Measurements from ENCODE around the gene HIPK4.
"Not testable (repeated sequence)": the region's sequence is repeated elsewhere in the genome, so short reads cannot be mapped to it uniquely, and the experiment has no call there.

Gene HIPK4

GRCh38 chr19:40393894-40394815 is 4.2 kb upstream of the HIPK4 start:
- no peak for DNase-seq (ENCODE audit: low read depth)

- DNase-seq (ENCODE audit: low read depth) = no peak
Measured at GRCh38 chr19:40392894-40393517, 3.0 kb upstream of the HIPK4 start.

GRCh38 chr19:40392123-40392522 is 2.1 kb upstream of the HIPK4 start:
- DNase-seq (ENCODE audit: low read depth) = no peak

GRCh38 chr19:40389404-40390083 is 437 bp downstream of the HIPK4 start:
- DNase-seq (ENCODE audit: low read depth) = no peak

GRCh38 chr19:40388481-40388880 is 1.5 kb downstream of the HIPK4 start:
- no peak for DNase-seq (ENCODE audit: low read depth)

- DNase-seq (ENCODE audit: low read depth) = no peak
Measured at GRCh38 chr19:40387155-40387554, 2.8 kb downstream of the HIPK4 start.

GRCh38 chr19:40383668-40384248 is 6.2 kb downstream of the HIPK4 start:
- no peak for DNase-seq (ENCODE audit: low read depth)

- no peak for DNase-seq (ENCODE audit: low read depth)
Measured at GRCh38 chr19:40381321-40381720, 8.7 kb downstream of the HIPK4 start.

GRCh38 chr19:40380199-40381037 is 9.6 kb downstream of the HIPK4 start:
- DNase-seq (ENCODE audit: low read depth) = no peak

GRCh38 chr19:40379446-40380198 is 10.4 kb downstream of the HIPK4 start:
- DNase-seq (ENCODE audit: low read depth) = no peak

GRCh38 chr19:40378509-40378908 is 11.5 kb downstream of the HIPK4 start:
- DNase-seq (ENCODE audit: low read depth) = no peak

- DNase-seq (ENCODE audit: low read depth) = no peak
Measured at GRCh38 chr19:40377876-40378385, 12.1 kb downstream of the HIPK4 start.

- no peak for DNase-seq (ENCODE audit: low read depth)
Measured at GRCh38 chr19:40376286-40376862, 13.6 kb downstream of the HIPK4 start.

- no peak for DNase-seq (ENCODE audit: low read depth)
Measured at GRCh38 chr19:40374084-40374483, 15.9 kb downstream of the HIPK4 start.

- no peak for DNase-seq (ENCODE audit: low read depth)
Measured at GRCh38 chr19:40371802-40372122, 18.2 kb downstream of the HIPK4 start.

- DNase-seq (ENCODE audit: low read depth) = no peak
Measured at GRCh38 chr19:40370997-40371801, 18.8 kb downstream of the HIPK4 start.

GRCh38 chr19:40370253-40370652 is 19.7 kb downstream of the HIPK4 start:
- DNase-seq (ENCODE audit: low read depth) = not testable (repeated sequence)

- DNase-seq (ENCODE audit: low read depth) = no peak
Measured at GRCh38 chr19:40369797-40370196, 20.2 kb downstream of the HIPK4 start.

Measured in ELR (cell line).